HS-5 (cell line): ENCODE results near the gene WFDC2.
"Not testable (repeated sequence)": the region's sequence is repeated elsewhere in the genome, so short reads cannot be mapped to it uniquely, and the experiment has no call there.

Source experiments
- DNase-seq: peaks from one replicate; pipeline ENCODE4 v3.0.0-alpha.2; 2012; ENCODE audit warnings: low read depth

Gene WFDC2

GRCh38 chr20:45452238-45452637, 17.3 kb upstream of the WFDC2 start:
- DNase-seq: no peak

DNA sequence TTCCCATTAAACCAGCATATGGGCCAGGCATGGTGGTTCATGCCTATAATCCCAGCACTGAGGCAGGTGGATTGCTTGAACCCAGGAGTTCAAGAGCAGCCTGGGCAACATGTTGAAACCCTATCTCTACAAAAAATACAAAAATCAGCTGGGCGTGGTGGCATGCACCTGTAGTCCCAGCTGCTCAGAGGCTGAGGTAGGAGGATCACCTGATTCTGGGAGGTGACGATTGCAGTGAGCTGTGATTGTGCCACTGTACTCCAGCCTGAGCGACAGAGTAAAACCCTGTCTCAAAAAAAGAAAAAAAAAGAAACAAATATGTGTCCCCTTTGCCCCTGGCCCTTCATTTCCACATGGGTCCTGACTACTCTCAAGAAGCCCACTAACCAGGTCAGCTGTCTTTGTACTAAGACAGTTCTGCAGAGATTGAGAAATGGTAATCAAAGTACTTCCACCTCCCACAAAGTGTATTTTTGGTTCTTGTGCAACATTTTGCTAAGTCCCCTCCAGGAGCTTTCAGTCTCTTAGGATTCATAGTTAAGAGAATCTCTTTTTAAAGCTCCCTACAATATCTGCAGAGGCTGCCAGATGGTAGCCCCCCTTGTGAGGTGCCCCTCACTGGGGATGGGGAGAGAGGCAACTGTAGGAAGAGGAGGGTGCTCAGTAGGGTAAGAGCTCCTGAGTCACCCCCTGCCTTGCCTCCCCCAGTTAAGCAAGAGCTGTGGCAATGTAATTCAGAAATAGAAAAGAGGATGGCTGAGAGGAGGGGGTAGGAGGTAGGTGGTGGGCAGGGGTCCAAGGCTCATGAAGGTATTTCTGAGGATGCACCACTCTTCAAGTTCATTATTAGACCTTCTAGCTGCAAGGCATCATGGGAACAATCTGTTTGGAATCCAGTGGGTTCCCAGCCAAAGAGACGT, 16.5 kb upstream of the WFDC2 start:
- DNase-seq: no peak

- DNase-seq: no peak
Observed at GRCh38 chr20:45456632-45457031, 12.9 kb upstream of the WFDC2 start.

GRCh38 chr20:45459606-45460005, 9.9 kb upstream of the WFDC2 start:
- no peak for DNase-seq

GRCh38 chr20:45461225-45461624, 8.3 kb upstream of the WFDC2 start:
- no peak for DNase-seq

DNA sequence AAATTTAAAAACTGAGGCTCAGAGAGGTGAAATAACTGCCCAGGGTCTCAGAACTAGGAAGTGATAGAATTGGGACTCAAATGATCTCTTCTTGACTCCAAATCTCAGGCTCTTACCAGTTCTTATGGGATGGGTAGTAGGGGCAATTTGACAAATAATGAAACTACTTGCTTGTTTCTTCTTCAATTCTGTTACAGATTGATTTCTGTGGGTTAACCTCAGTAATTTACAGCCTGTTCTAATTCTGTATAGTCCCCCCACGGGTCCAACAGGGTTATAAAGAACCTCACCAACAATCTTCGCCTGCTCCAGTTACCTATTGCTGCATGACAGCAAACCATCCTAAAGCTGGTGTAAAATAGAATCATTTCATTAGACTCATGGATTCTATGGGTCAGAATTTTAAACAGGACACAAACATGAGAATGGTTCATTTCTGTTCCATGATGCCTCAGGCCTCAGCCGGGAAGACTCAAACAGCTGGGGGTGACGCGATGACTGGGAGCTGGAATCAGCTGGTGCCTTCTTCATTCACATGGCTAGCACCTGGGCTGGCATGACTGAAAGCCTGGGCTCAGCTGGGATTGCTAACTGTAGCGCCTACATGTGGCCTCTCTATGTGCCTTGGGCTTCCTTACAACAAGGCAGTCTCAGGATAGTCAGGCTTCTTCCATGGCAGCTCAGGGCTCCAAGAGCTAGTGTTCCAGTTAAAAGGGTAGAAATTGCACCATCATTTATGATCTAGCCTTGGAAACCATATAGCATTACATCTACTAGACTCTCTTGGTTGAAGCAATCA, 6.6 kb upstream of the WFDC2 start:
- no peak for DNase-seq

- no peak for DNase-seq
Observed at GRCh38 chr20:45463709-45464108, 5.8 kb upstream of the WFDC2 start.

GRCh38 chr20:45465491-45466266, 3.9 kb upstream of the WFDC2 start:
- no peak for DNase-seq

DNA sequence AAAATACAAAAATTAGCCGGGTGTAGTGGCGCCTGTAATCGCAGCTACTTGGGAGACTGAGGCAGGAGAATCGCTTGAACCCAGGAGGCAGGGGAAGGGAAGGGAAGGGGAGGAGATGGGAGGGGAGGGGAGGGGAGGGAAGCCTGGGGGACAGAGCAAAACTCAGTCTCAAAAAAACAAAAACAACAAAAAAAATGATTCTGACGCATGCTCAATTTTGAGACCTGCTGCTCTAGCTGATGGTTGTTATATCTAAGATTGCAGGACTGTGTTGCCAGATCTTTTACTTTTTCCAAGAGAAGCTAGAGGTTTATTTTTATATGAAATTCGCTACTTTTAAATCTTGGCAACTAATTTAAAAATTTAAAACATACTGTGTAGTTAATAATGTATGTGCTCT, 2.4 kb upstream of the WFDC2 start:
- DNase-seq: no peak

- DNase-seq: no peak
Observed at GRCh38 chr20:45467861-45468260, 1.7 kb upstream of the WFDC2 start.

- DNase-seq: no peak
Observed at GRCh38 chr20:45470262-45470931, 844 bp downstream of the WFDC2 start.

DNA sequence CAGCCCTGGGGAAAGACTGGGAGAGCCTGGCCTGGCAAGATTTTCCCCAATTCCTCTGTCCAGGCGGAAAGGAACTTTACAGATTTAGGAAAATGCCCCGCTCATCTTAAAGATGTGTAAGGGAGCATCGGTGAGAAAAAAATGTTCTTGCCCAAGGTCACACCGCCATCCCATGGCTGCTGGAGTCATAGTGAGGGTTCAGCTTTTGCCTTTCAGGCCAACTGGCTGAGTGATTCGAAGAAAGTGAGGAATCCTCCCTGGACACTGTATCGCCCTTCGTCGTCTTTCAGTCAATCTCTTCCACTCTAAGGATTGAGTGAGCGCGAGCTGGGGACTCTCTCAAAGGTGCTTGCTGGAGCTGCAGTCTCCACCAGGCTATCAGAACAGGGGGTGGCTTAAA, 1.4 kb downstream of the WFDC2 start:
- DNase-seq: no peak

- DNase-seq: not testable (repeated sequence)
Observed at GRCh38 chr20:45472286-45472685, 2.7 kb downstream of the WFDC2 start.

DNA sequence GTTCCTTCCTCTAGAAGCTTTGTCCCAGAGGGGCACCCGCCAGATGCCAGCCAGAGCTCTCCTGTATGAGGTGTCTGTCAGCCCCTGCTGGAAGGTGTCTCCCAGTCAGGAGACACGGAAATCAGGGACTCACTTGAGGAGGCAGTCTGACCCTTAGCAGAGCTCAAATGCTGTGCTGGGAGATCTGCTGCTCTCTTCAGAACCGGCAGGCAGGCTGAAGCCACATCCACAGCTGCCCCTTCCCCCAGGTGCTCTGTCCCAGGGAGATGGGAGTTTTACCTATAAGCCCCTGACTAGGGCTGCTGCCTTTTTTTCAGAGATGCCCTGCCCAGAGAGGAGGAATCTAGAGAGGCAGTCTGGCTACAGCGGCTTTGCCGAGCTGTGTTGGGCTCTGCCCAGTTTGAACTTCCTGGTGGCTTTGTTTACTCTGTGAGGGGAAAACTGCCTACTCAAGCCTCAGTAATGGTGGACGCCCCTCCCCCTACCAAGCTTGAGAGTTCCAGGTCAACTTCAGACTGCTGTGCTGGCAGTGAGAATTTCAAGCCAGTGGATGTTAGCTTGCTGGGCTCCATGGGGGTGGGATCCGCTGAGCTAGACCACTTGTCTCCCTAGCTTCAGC, 8.1 kb downstream of the WFDC2 start:
- not testable (repeated sequence) for DNase-seq

- DNase-seq: no peak
Observed at GRCh38 chr20:45479822-45480221, 10.3 kb downstream of the WFDC2 start.

DNA sequence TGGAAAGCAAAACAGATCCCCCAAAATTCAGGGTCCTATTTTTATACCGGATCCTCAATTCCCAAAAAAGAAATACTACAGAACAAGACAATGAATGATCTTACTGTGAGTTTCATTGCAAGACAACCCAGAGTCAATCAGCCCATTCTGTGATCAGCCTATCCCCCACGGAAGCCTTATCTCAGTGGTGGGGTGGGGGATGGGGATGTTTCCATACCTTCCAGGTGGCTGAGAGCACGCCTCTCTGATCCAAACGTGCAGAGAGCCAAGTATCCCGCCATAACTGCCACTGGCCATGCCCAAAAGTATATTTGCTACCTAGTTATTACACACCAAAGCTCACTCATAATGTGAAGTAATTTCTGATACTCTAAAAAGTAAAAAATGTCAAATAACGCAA, 15.1 kb downstream of the WFDC2 start:
- no peak for DNase-seq

- no peak for DNase-seq
Observed at GRCh38 chr20:45485388-45485787, 15.8 kb downstream of the WFDC2 start.

DNA sequence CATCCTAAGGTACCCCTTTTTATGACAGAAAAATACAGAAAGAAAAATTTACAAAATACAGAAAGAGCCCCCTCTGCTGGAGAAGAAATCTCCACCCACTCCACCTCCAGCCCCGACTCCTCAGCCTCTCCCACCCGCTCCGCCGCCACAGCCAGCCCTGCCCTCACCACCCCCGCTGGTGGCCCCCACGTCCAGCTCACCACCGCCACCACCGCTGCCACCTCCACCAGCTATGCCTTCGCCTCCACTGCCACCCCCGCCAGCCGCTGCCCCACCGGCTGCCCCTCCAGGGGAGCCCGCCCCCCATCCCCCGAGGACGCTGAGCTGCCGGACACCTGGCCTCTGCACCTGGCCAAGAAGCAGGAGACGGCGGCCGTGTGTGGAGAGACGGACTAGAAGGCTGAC, 17.7 kb downstream of the WFDC2 start:
- no peak for DNase-seq

DNA sequence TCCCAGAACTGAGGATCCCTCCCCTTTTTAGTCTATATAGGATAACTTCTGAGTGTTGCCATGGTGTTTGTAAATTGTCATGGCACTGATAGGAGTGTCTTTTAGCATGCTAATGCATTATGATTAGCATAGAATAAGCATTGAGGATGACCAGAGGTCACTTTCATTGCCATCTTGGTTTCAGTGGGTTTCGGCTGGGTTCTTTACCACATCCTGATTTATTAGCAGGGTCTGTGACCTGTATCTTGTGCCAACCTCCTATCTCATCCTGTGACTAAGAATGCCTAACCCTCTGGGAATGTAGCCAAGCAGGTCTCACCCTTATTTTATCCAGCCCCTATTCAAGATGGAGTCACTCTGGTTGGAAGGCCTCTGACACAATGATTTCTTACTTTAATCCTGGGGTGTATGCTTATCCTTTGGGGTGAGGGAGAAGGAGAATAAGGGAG, 19.6 kb downstream of the WFDC2 start:
- DNase-seq: peak; percentile 60

DNA sequence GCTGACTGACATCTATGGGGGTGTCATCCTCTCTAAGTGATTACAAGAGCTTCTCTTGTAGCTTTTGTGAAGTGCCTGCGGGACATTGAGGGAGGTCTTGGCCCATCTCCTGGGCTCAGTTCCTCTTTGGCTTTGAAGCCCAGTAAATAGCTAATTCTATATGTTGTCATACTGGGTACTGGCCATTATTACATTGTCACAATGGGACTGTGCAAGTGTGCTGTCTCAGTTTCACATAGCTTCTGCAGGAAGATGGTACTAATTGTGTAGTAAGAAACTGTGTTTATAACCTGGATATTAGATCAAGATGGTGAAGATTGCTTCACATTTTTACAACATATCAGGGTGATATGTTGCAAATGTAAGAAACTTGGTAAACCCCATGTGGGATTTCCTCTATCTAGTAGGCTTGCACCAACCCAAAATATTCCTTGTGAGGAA, 26.0 kb downstream of the WFDC2 start:
- no peak for DNase-seq

DNA sequence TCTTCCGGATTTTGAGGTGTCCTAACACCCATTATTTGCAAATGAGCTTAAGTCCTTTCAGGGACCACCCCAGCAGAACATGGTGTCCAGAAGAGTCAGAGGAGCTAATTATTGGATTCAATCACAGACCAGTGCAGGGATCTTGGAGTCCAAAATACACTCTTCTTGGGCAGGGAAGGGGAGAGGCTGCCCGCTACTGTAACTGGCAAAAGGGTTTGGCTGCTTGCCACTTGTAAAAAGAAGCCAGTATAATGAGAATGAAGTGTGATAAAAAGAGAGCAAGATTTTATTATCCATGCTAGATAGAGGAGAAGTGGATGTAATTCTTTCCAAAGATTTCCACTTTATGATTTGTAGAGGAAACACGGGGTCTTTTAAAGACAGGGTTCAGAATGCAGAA, 26.6 kb downstream of the WFDC2 start:
- DNase-seq: no peak
